Esophagus squamous epithelium (tissue), 5 donors: ENCODE results near the gene HSPA12A. TPM values are rescaled to one million over a fixed set of nuclear protein-coding genes. Genes with fewer than 3 reads are reported as not detected.

ENCODE experiments used
- DNase-seq: peaks from one replicate; lab custom pipeline; 2025; lab: John Stamatoyannopoulos, UW
- H3K27ac ChIP-seq, 4 donors: fragments of 200-600 bp; sonication (generic); one replicate each; pipeline ENCODE4 v1.5.1; 2016 to 2019; ENCODE audit warnings: mild to moderate bottlenecking in 1 of 4
- H3K27me3 ChIP-seq, 4 donors: fragments of 200-600 bp; sonication (generic); 1 replicate in 3 of 4; 2 replicates in 1 of 4; pipeline versions ENCODE4 v1.5.1 to v1.6.0; 2017 to 2021; ENCODE audit warnings: antibody characterized with exemption in 1 of 4
- H3K36me3 ChIP-seq, 3 donors: fragments of 200-600 bp; sonication (generic); one replicate each; pipeline ENCODE4 v1.5.1; 2016 to 2019
- H3K4me1 ChIP-seq, 3 donors: fragments of 200-600 bp; sonication (generic); one replicate each; pipeline ENCODE4 v1.5.1; 2017 to 2019
- H3K4me3 ChIP-seq, 4 donors: fragments of 200-600 bp; sonication (generic); 1 replicate in 3 of 4; 2 replicates in 1 of 4; pipeline ENCODE4 v1.5.1; 2016 to 2019; ENCODE audit warnings: mild to moderate bottlenecking in 2 of 4, moderate library complexity in 1 of 4
- H3K9me3 ChIP-seq, 3 donors: fragments of 200-600 bp; sonication (generic); one replicate each; pipeline ENCODE4 v1.5.1; 2016 to 2019
- CTCF ChIP-seq, 6 experiments: fragments of 450-650 bp in 4 of 6; fragments of 200-600 bp in 2 of 6; sonication (generic) in 2 of 6; IDR thresholded peaks; one replicate each; pipeline ENCODE4 v1.5.1; 2016 to 2019; ENCODE audit warnings: antibody characterized with exemption in 6 of 6, mild to moderate bottlenecking in 4 of 6, moderate library complexity in 4 of 6
- POLR2A ChIP-seq, 4 donors: fragments of 450-650 bp; IDR thresholded peaks; one replicate each; pipeline ENCODE4 v1.6.1; 2017; ENCODE audit warnings: antibody characterized with exemption in 4 of 4, mild to moderate bottlenecking in 4 of 4, moderate library complexity in 3 of 4
- WGBS, 2 donors: methylation state at CpG; one replicate each; pipeline ENCODE4 v1.1.5; 2018; 5-methylcytosine and 5-hydroxymethylcytosine counted together
- intact Hi-C: fragments of 100-400 bp; cut with DNase I; formaldehyde crosslinking; loops from one replicate; pipeline ENCODE4 v1.15.0; 2022
- total RNA-seq, 4 donors: library from RNA; depleted of rRNA; stranded (reverse); fragments of >200 nt; gene quantifications; one replicate each; pipeline ENCODE4 v1.1.0, GENCODE V29; 2016
- donor health status: DM: yes; HTN: yes; CAD: no.

The HSPA12A gene
- total RNA-seq, 4 donors from 2014 or later: 1.9 to 5.9 (median 2.3) TPM

GRCh38 chr10:116785867-116786266 is 43.5 kb upstream of the HSPA12A start:
- intact Hi-C loops: no loop called here

GRCh38 chr10:116785282-116785681 is 42.9 kb upstream of the HSPA12A start:
- peaks cover 0 to 2% (median 0%) of the 10 kb centered on the region in 4 donors for H3K27me3 ChIP-seq
- WGBS, 2 donors: 88 to 90% methylated on average over 6 to 9 of the region's 11 CpGs
- DNase-seq: no peak
- TF ChIP-seq POLR2A (IDR thresholded peaks at IDR 0.05) (no peak), CTCF (IDR thresholded peaks at IDR 0.05) (no peak)
- H3K36me3 ChIP-seq: no peaks in the 10 kb centered on the region
- H3K4me1 ChIP-seq: peaks cover 3 to 10% (median 8%) of the 10 kb centered on the region in 3 donors
- no peak overlapping the region for H3K4me3 ChIP-seq
- no peak overlapping the region for H3K27ac ChIP-seq
- intact Hi-C loops: no loop called here
- H3K9me3 ChIP-seq: no peaks in the 10 kb centered on the region

More at GRCh38 chr10:116785867-116786266, 43.5 kb upstream of the HSPA12A start:
- H3K9me3 ChIP-seq: no peaks in the 10 kb centered on the region
- H3K4me1 ChIP-seq: peaks cover 3 to 10% (median 8%) of the 10 kb centered on the region in 3 donors
- H3K36me3 ChIP-seq: no peaks in the 10 kb centered on the region
- TF ChIP-seq CTCF (IDR thresholded peaks at IDR 0.05) (no peak), POLR2A (IDR thresholded peaks at IDR 0.05) (no peak)
- H3K27ac ChIP-seq: no peak overlapping the region
- peaks cover 0 to 7% (median 0%) of the 10 kb centered on the region in 4 donors for H3K27me3 ChIP-seq
- no peak overlapping the region for H3K4me3 ChIP-seq
- DNase-seq: no peak
- WGBS, 2 donors: 79 to 83% methylated on average over 2 to 8 of the region's 8 CpGs

- TF ChIP-seq CTCF (IDR thresholded peaks at IDR 0.05) (no peak), POLR2A (IDR thresholded peaks at IDR 0.05) (no peak)
- WGBS, 2 donors: 92 to 96% methylated on average over 2 to 3 of the region's 7 CpGs
- H3K9me3 ChIP-seq: no peaks in the 10 kb centered on the region
- no peak for DNase-seq
- peaks cover 3 to 10% (median 8%) of the 10 kb centered on the region in 3 donors for H3K4me1 ChIP-seq
- H3K27ac ChIP-seq: no peak overlapping the region
- intact Hi-C loops: no loop called here
- no peak overlapping the region for H3K4me3 ChIP-seq
- H3K27me3 ChIP-seq: no peaks in the 10 kb centered on the region
- no peaks in the 10 kb centered on the region for H3K36me3 ChIP-seq
Observed at GRCh38 chr10:116784651-116785050, 42.3 kb upstream of the HSPA12A start.

DNA sequence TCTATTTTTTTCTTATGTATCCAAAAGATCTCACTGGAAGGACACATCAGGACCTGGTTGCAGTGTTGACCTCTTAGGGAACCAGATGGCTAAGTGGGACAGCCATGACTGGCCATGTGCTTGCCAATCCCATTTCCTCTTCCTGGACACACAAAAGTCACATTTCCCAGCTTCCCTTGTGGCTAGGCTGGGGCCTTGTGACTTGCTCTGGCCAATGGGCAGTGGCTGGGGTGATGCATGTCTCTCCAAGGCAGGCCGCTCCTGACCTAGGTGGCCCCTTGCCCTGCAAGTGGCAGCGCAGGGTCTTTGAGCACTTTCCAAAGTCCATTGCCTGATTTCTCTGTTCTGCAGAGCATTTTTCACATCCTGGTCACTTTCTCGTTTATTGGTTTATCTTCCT is 41.7 kb upstream of the HSPA12A start:
- WGBS, 2 donors: 86 to 92% methylated on average over 3 of the region's 3 CpGs
- H3K27me3 ChIP-seq: no peaks in the 10 kb centered on the region
- intact Hi-C loops: no loop called here
- H3K4me1 ChIP-seq: peaks cover 3 to 10% (median 8%) of the 10 kb centered on the region in 3 donors
- no peak for DNase-seq
- no peaks in the 10 kb centered on the region for H3K36me3 ChIP-seq
- H3K27ac ChIP-seq: no peak overlapping the region
- no peak overlapping the region for H3K4me3 ChIP-seq
- TF ChIP-seq CTCF (IDR thresholded peaks at IDR 0.05): no peak
- no peak for TF ChIP-seq POLR2A (IDR thresholded peaks at IDR 0.05)
- no peaks in the 10 kb centered on the region for H3K9me3 ChIP-seq

DNA sequence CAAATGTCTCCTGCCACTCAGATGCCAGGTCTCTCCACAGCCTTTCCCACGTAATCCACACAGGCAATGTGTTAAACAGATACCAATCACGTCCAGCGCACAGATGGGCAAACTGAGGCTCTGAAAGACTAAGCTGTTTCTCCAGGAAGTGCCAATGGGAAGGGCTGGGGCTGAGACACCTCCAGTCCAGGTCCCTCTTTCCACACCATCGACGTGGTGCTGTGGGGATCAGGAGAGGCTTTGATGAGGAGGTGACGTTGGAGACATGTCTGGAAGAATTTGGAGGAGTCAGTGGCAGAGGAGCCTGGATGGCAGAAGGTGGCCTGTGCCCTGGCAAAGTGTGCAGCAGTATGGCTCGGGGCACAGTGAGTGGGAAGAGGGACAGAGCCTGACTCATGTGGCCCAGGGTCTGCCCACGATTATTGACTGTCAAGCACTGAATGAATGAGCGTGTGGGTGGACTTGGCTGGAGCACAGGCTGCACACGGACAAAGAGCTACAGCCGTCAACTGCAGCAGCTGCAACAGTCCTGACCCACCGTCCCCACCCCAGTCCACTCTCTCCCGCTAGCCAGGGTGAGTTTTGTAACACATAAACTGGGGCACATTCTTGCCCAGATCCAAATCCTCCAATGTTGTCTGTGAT is 40.8 kb upstream of the HSPA12A start:
- peaks cover 3 to 6% (median 6%) of the 10 kb centered on the region in 3 donors for H3K4me1 ChIP-seq
- no peak overlapping the region for H3K27ac ChIP-seq
- WGBS, 2 donors: 22 to 58% methylated on average over 7 to 8 of the region's 13 CpGs
- no peaks in the 10 kb centered on the region for H3K36me3 ChIP-seq
- DNase-seq: no peak
- H3K27me3 ChIP-seq: no peaks in the 10 kb centered on the region
- no peaks in the 10 kb centered on the region for H3K9me3 ChIP-seq
- TF ChIP-seq CTCF (IDR thresholded peaks at IDR 0.05): no peak
- no peak for TF ChIP-seq POLR2A (IDR thresholded peaks at IDR 0.05)
- intact Hi-C loops: no loop called here
- H3K4me3 ChIP-seq: no peak overlapping the region
